Stimulated activated CD4-positive, alpha-beta T cell treated with anti-CD3 and anti-CD28 coated beads, Interleukin-15, amount 100 ng/mL, for 1 hour (primary cell): ENCODE measurements around the gene COL4A1.

ENCODE experiments used
- DNase-seq, 2 donors: peaks; one replicate each; pipeline ENCODE4 v3.0.0-alpha.2; 2020; ENCODE audit warnings: low read depth in 1 of 2, low spot score in 1 of 2

The COL4A1 gene

DNA sequence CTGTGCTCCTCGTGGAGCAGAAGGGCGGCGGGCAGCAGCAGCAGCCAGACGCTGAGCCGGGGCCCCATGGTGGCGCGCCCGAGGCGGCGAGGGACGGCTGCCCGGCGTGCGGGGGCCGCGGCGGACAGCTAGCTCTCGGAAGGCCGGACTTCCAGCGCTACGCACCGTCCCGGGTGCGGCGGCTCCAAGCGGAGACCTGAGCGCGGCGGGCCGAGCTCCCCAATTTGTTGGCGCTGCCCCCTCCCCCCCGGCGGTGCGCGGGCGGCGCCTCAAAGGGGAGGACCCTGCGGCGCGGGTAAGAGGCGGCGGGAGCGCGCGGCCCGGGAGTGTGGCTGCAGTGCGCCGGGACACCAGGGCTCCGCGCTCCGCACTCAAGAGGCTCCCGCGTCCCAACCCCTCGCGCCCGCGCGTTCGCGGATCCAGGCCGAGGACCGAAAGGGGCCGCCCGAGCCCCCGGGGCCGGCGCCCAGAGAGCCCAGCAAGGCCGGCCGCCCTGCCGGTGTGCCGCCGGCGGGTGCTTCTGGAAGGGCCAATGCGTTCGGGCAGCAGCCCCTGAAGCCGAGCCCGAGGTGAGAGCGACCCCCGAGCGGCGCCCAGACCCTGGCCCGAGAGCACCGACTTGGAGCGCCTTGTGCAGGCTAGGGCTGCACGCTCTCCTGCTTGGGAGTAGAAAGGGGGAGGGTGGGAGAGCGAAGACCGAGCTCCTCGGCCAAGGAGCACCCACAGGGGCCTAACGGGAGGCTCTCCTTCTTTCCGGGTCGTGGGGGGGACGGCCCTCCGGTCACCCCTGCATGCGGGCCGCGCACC is at the start of gene COL4A1, which contains the start of gene COL4A2:
COL4A1 (minus strand) TSS at position 198 of the 807 bp plus-strand sequence; CDS start at position 68, 130 bp downstream.
COL4A2 (plus strand) TSS at position 325 of the 807 bp plus-strand sequence. CDS start 620 bp downstream, outside the sequence.
- no peak for DNase-seq

DNA sequence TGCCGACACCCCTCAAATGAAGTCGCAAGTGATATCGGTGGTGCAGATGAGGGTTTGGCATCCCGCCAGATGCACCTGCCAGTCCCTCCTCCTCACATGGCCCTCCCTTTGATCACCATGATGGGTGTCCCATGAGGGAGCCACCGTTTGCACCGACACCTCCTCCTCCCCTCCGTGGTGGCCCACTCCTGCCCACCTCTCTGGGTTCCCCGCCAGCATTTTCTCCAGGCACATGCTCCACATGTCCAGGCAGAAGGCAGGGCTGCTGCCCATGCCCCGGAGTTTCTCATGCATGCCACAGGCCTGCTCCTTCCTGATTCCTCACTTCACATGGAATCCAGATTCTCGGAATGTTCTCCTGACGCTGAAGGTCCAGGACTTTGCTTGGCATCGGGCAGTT is 49.4 kb upstream of the COL4A1 start:
- no peak for DNase-seq

GRCh38 chr13:110354715-110355473 is 47.9 kb upstream of the COL4A1 start:
- DNase-seq = no peak

- DNase-seq = no peak
These were observed 47.2 kb upstream of the COL4A1 start for GRCh38 chr13:110354123-110354627.

DNA sequence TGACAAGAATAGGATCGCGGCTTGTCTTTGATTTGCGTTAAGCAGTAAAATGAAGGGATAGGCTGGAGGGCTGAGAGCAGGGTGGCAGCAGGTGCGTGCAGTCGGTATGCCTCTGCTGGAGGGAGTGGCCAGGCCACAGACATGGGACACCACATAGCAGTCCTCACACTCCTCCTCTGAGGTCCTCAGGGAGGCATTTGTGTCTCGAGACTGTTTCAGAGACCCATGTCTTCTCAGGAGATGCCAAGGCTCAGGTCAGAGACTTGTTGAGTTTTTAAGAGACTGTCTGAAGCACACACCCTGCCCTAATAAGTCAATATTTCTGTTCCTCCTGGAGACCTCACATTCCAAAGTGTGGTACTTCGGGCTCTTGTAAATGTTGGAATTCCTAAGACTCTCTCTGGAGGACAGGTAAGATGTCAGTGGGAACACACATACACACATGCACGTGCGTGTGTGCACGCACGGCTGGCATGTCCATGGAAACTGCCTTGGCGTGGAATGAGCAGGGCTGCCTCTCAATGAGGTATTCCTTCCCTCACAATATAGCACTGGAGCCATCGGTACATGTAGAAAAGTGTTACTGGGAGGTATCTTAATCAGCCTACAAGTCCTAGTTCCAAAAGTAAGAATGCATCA is 46.5 kb upstream of the COL4A1 start:
- no peak for DNase-seq

DNA sequence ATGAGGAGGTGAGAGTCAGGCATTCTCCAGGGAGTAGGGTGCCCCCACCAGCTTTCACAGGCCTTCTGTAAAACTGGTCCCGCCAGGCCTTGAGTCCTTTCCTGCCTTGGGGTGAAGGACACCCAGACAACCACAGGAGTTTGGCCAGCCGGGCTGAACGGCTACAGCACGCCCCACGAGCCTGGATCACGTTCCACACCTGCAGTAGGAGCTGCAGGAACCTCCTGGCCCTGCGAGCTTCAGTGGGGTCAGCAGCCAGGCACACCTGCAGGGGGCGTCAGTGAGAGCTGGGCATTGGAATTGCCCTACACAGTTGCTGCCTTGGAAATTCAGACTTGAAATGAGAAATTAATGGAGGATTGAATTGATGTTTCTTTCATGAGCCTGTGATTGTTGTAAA is 45.8 kb upstream of the COL4A1 start:
- no peak for DNase-seq

- DNase-seq = no peak
These were observed 44.9 kb upstream of the COL4A1 start for GRCh38 chr13:110351636-110352420.

DNA sequence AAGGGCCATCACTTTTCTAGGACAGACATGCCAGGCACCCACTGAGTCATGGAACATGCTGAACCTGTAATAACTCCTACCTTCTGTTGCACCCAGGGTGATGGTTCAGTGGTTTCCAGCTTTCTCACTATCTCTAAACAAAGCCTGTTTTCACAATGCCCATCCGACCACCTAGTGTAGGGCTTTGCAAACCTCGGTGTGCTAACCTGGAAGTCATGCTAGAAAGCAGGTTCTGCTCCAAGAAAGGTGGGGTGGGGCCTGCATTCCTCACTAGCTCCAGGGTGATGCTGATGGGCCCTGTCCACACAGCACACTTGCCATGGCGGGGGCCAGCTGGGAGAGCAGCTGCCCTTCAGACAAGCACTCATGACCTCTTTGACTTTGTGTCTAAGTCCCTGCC is 43.6 kb upstream of the COL4A1 start:
- DNase-seq = no peak

- DNase-seq = no peak
These were observed 43.1 kb upstream of the COL4A1 start for GRCh38 chr13:110350049-110350448.

- no peak for DNase-seq
These were observed 42.3 kb upstream of the COL4A1 start for GRCh38 chr13:110349239-110349638.

GRCh38 chr13:110348309-110349105 is 41.5 kb upstream of the COL4A1 start:
- DNase-seq = no peak

DNA sequence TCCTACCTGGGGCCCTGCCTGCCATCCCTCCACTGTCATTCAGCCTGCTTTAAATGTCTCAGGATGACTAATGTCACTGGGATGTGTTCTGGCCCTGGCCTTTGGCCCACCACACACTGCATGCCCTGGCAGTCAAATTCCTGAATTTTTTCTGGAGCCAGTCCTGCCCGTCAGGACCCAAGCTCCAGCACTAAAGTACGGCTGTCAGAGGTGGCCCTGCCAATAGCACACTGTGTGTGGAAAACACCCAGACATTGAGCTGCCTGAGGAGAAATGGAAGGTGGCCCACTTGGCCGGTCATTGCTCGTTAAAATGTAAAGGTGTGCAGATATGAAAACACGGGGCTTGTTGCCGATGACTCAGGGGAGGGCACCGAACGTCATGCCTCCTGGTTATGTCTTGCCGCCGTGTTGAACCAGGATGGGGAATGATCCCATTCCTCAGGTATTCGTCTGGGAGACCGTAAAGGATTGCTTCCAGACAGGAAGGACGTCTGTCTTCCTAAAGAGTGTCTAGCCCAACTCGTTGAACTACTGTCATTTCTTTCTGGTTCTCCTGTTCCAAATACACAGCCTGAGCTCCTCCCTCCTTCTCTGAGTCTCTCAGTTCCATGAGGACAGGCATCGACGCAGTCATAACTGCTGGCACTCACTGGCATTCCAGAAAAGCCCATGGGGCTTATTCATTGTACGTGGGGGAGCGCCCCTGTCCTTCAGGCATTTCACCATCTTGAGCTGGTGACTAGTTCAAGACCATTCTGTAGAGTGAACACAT is 40.8 kb upstream of the COL4A1 start:
- no peak for DNase-seq

DNA sequence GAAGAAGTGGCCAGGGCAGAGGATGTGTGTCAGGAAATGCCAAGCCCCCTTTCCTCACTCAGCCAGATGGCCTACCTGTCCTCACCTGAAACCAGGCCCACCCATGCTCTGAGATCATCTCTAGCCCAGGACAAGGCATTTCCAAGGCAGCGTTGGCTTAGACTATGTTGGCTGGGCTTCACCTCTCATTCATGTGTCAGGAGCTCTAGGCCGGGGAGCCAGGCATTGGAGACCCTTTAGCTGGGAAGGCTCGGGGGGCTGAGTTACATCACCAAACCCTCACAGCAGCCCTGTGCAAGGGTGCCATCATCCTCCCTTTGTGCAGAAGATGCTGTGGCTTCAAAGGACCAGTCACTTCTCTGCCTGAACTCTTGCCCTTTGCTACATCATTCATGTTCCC is 40.1 kb upstream of the COL4A1 start:
- no peak for DNase-seq

- DNase-seq = no peak
These were observed 39.7 kb upstream of the COL4A1 start for GRCh38 chr13:110346661-110347067.

DNA sequence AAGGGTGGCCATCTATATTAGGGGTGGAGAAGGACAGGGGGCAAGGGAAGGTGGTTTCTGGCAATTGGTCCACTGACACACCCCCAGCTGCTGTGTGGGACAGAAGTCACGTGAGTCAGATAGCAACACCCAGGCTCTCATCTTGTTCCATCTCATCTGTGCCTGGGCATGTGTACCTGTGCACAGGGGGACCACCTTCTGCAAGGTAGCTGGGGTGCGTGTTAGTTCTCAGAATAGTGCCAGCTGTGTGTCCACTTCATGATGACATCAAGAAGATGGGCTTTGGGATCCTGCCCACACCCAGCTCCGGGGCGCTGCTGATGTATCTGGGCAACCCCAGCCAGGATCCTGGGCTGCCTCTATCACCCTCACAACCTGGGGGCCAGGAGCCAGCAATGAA is 38.7 kb upstream of the COL4A1 start:
- DNase-seq = no peak

- no peak for DNase-seq
These were observed 38.3 kb upstream of the COL4A1 start for GRCh38 chr13:110345266-110345665.

DNA sequence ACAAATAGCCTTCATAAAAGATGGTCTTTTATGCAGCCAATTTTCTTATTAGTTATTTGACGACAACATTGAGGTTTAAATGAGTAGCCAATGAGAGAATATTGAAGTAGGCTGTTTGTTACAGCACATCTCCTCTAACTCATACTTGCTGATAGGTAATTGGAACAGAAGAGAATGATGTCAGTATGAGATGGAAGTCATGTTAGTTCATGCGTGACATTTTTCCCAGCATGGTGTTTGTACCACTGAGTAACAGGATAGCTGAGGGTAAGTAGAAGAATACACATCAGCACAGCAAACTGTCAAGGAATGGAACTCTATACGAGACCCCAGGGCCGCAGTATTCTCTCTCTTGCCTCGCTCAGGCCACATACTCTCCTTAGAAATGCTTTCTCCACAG is 37.4 kb upstream of the COL4A1 start:
- DNase-seq = no peak

DNA sequence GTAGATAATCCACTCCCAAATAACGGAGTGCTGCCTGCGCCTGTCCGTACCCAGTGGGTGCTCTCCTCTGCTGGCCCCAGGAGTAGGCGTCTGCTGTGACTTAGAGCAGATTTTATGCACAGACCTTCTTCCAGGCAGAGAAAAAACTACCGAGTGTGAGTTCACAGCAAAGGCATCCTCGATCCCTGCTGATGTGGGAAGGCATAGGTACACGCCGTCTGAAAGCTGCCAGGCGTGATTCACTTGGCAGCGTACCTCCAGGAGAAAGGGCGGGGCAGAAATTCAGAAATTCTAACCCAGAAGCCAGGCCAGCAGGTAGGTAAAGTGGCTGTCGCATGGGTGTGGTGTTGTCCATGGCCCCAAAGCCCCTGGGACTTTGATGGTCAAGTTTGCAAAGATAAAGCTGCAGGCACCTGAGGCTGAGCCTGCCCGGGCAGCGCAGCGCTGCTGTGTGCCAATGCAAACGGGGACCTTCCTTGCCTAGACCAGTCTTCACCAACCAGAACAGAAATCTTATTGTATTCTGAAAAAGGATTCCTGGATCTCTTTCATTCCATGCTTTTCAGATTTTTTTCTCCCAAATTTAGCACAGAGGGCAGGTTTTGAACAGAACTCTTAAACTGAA is 36.4 kb upstream of the COL4A1 start:
- DNase-seq = no peak

GRCh38 chr13:110342474-110342873 is 35.5 kb upstream of the COL4A1 start:
- no peak for DNase-seq
